GM12891 (cell line): ENCODE results near the gene STK39.

Experiments used
- PAX5 ChIP-seq: IDR thresholded peaks from 2 replicates; pipeline ENCODE4 v1.6.1; 2011; ENCODE audit warnings: low read length, moderate library complexity, mild to moderate bottlenecking; ENCODE audit not compliant: insufficient read depth, severe bottlenecking
- POLR2A ChIP-seq: IDR thresholded peaks from 2 replicates; pipeline ENCODE4 v1.6.1; 2011; ENCODE audit warnings: low read depth, low read length, control low read depth

GRCh38 chr2:168157070-168157469, 90.3 kb downstream of the STK39 start:
- no peak for TF ChIP-seq POLR2A
- no peak for TF ChIP-seq PAX5
